COLO829 (cell line): ENCODE data around the gene MRO.
"Not testable (repeated sequence)": the region's sequence is repeated elsewhere in the genome, so short reads cannot be mapped to it uniquely, and the experiment has no call there.

Source experiments
- DNase-seq: peaks from one replicate; pipeline ENCODE4 v3.0.0; 2012; ENCODE audit warnings: low spot score

MRO gene

DNA sequence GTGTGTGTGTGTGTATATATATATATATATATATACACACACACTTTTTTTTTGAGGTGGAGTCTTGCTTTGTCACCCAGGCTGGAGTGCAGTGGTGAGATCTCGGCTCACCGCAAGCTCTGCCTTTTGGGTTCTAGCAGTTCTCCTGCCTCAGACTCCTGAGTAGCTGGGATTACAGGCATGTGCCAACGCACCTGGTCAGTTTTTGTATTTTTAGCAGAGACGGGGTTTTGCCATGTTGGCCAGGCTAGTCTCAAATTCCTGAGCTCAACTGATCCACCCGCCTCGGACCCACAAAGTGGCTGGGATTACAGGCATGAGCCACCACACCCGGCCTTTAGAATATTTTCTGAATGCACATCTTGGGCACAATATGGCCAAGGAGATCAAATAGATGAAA is 13.7 kb upstream of the MRO start:
- not testable (repeated sequence) for DNase-seq

GRCh38 chr18:50832754-50833153 is 12.9 kb upstream of the MRO start:
- DNase-seq: no peak

DNA sequence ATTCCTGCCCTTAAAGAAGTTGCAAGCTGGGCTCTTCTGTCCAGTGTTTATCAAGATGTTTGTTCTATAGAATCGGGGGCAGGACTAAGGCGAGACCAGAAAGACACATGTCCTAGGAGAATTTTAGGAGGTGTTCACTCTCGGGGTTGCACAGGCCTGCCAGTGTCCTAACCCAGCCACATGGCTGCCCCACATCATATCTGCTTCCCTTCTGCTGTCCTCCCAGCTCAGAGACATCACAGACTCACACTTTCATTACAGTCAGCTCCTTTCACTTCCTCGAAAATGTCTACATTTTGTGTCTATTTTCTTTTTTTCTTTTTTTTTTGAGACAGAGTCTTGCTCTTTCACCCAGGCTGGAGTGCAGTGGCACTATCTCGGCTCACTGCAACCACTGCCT is 10.7 kb upstream of the MRO start:
- DNase-seq: no peak

DNA sequence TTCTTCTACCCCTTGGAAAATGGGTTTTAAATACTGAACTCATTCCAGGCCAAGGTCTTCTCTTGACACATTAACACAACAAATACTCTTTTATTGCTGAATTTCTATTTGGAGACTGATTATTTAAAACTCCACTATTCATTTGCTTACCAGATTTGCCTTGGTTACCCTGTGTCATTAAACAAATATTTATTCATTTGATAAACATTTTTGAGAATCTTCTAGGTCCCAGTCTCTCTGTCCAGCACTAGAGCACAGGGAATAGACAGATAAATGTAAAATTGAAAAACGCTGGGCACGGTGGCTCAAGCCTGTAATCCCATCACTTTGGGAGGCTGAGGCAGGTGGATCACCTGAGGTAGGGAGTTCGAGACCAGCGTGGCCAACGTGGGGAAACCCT is 9.8 kb upstream of the MRO start:
- DNase-seq: no peak

GRCh38 chr18:50826027-50826426 is 6.2 kb upstream of the MRO start:
- no peak for DNase-seq

GRCh38 chr18:50825621-50826020 is 5.8 kb upstream of the MRO start:
- no peak for DNase-seq

GRCh38 chr18:50822756-50823155 is 2.9 kb upstream of the MRO start:
- no peak for DNase-seq

GRCh38 chr18:50820901-50821520 is 1.2 kb upstream of the MRO start:
- no peak for DNase-seq

DNA sequence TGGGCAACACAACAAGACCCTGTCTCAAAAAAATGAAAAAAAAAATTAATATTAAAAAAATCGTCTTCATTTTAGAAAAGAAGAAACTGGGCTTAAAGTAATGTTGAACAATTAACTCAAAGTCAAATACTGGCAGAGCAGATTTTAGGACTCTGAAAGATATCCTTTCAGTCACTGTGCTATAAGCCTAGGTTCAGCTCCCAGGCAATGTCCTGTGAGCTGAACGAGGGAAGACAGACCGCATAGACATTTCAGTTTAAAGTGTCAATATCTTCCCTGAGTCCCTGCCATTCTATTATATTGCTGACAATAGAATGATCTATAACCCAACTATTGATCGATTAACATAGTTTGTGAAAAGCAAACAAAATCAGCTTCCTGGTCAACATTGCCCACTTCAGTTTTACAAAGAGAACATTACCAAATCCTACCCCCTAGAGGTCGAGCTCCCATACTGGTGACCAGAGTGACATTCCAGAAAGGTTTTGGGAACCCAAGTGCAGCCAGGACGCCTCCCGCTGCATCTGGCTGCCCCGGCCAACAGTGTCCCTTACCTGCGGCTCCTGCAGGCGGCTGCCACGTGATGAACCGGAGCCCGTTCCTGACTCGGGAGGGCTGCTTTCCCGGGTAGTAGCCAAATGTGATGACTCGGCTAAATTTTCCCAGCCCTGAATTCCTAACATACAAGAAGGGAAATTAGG is 639 bp downstream of the MRO start:
- DNase-seq: no peak

DNA sequence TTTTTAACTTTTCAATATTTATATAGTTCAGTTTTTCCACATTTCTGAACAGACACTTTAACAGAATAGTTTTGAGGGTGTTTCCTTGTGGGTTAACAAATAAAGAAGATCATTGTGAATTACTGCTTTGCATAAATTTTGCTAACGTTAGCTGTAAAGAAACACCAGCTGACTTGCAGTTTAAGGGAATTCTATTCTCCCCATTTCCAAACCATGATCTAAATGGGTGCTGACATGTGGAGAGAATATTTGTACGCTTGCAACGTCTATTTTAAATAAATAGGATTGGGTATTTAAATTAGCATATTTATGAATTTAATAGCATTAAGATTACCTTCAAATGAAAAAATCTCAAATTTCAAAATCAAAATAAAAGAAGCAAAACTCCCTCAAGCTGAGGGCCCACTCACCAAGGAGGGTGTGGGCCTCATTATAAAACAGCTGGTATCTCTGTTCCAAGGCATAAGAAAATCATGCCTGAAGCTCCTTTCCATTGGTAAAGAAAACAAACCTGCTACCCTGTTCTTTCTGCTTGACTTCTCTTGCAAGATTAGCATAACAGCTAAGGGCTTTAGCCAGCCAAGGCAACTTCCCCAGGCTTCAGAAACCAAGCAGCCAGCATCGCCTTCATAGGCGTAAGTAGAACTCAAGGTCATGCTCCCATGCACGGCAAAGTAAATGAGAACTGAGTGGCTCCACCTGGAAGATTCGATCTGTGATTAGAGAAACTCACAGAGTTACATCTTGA is 3.2 kb downstream of the MRO start:
- DNase-seq: no peak

DNA sequence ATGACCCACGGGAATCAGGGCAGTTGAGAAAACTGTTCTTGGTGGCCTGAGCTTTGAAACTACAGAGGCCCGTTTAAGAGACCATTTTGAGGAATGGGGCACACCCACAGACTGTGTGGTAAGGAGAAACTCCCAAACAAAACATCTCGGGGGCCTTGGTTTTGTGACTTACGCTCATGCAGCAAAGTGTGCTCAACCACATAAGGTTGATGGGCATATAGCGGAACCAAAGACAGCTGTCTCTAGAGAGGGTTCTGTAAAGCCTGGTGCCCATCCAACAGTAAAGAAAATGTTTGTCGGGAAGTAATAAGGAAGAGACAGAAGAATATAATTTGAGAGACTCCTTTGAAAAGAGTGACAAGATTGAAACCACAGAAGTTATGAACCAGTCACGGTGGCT is 5.4 kb downstream of the MRO start:
- DNase-seq: no peak

- DNase-seq: no peak
These were observed 6.5 kb downstream of the MRO start for GRCh38 chr18:50813353-50813752.

DNA sequence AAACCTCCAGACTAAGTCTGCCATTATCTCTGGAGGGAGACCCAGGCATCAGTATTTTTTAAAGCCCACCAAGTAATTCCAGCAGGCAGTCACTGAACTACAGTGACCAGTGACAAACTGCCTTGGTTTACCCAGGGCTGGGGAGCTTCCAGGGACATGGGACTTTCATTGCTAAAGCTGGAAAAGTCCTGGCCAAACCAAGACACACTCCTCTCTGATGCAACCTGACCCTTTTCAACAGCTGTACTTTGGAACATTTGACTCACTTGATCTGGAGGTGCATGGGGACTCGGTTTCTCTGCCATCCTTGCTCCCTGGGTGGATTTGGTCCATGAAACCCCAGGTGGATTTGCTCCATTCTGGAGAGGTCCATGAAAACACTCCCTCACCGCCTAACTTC is 7.0 kb downstream of the MRO start:
- DNase-seq: no peak

GRCh38 chr18:50807176-50807575 is 12.6 kb downstream of the MRO start:
- no peak for DNase-seq

DNA sequence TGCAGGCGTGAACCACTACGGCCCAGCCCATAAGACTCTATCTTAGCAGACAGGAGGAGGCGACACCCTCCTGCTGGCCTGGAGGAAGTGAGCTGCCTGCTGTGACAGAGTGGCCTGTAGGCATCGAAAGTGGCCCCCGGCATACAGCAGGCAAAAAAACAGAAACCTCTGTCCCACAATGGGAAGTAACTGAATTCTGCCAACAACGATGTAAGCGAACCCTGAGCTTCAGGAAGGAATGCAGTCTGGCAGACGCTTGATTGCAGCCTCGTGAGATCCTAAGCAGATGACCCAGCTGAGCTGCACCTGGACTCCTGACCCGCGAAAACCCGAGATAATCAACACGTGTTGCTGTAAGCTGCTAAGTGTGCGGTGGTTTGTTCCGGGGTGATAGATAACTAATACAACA is 13.6 kb downstream of the MRO start:
- no peak for DNase-seq

- DNase-seq: no peak
These were observed 14.1 kb downstream of the MRO start for GRCh38 chr18:50805732-50806131.

DNA sequence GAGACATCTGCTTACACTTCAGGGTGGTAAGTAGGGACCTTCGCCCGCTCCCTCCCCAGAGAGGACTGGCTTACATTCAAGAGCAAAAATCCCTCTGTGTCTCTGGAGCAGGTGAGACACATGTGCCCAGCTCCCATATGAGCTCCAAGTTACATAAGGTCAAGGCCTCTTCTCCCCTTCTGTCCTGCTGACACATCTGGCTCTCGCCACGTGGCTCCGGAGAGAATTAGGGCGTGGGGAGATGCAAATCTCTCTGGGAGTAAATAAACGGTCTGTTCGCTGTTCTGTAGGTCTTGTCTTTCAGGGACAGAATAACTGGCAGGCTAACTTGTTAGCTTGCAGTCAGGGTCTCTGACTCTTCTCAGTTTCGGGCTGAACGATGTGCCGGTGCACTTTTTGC is 16.2 kb downstream of the MRO start:
- no peak for DNase-seq

DNA sequence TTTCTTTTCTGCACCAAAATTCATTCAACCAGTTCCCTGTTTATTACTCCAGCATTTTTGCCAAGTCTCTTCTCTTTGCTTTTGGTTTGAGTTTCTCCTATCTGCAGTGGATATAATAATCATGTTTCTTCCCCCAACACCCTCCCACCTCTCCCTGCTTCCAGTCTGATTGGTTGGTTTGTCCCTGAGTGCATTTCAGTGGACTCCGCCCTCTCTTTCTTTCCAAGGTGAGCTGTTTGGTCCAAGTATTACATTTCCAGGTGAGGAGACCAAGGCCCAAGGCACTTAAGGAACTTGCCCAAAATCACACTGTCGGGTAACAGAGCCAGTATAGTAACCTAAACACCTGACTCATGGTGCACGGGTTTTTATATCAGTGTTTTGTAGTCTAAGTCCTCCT is 17.7 kb downstream of the MRO start:
- DNase-seq: no peak

- DNase-seq: peak; percentile 49
These were observed 22.7 kb downstream of the MRO start for GRCh38 chr18:50797142-50797541.

DNA sequence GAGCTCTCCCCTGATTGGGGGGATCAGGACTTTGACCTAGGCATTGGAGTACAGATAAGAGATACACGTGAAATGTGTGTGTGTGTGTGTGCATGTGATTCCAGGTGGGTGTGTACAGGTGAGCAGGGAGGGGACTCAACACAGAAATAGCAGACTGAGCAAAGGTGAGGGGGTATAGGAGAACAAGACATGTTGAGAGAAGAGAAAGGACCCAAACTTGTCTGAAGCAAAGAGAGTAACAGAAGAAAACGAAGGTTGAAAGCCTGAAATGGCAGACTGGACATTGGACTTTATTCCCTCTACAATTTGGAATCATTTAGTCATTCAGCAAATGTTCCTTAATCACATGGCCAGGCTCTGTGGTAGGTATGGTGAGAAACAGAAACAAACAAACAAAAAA is 23.3 kb downstream of the MRO start:
- no peak for DNase-seq

- no peak for DNase-seq
These were observed 25.9 kb downstream of the MRO start for GRCh38 chr18:50793641-50794565.

- no peak for DNase-seq
These were observed 26.9 kb downstream of the MRO start for GRCh38 chr18:50792885-50793284.
